H9 (cell line): ENCODE measurements around the gene CCDC150. TPM values are rescaled to one million over a fixed set of nuclear protein-coding genes. Genes with fewer than 3 reads are reported as not detected.

ENCODE experiments used
- DNase-seq: peaks from one replicate; pipeline ENCODE4 v3.0.0-alpha.2; 2017
- H2AFZ ChIP-seq: one replicate; pipeline ENCODE4 v1.6.1; 2013; ENCODE audit warnings: mild to moderate bottlenecking, low read length, control low read depth, moderate library complexity
- H2AK5ac ChIP-seq: 2 replicates; pipeline ENCODE4 v1.6.1; 2013; ENCODE audit warnings: low read length, control low read depth, mixed read lengths; ENCODE audit not compliant: insufficient read length
- H2BK120ac ChIP-seq: one replicate; pipeline ENCODE4 v1.6.1; 2013; ENCODE audit warnings: low read depth, mild to moderate bottlenecking, low read length, control low read depth, inconsistent platforms; ENCODE audit not compliant: poor library complexity, severe bottlenecking
- H2BK12ac ChIP-seq: 2 replicates; pipeline ENCODE4 v1.6.1; 2013; ENCODE audit warnings: low read length, control low read depth, mixed read lengths, low read depth; ENCODE audit not compliant: insufficient read length
- H2BK15ac ChIP-seq: 2 replicates; pipeline ENCODE4 v1.6.1; 2013; ENCODE audit warnings: low read depth, low read length, control low read depth
- H2BK20ac ChIP-seq: one replicate; pipeline ENCODE4 v1.6.1; 2013; ENCODE audit warnings: low read depth, mild to moderate bottlenecking, low read length, control low read depth, inconsistent platforms; ENCODE audit not compliant: poor library complexity, severe bottlenecking
- H2BK5ac ChIP-seq: 2 replicates; pipeline ENCODE4 v1.6.1; 2013; ENCODE audit warnings: low read length, control low read depth, mixed read lengths; ENCODE audit not compliant: insufficient read length
- H3K14ac ChIP-seq: 2 replicates; pipeline ENCODE4 v1.6.1; 2013; ENCODE audit warnings: low read length, control low read depth; ENCODE audit not compliant: insufficient read depth
- H3K18ac ChIP-seq: 2 replicates; pipeline ENCODE4 v1.6.1; 2013; ENCODE audit warnings: low read depth, mild to moderate bottlenecking, mixed read lengths, low read length, control low read depth; ENCODE audit not compliant: insufficient read length
- H3K23ac ChIP-seq: 2 replicates; pipeline ENCODE4 v1.6.1; 2013; ENCODE audit warnings: low read length, control low read depth, mixed read lengths, low read depth; ENCODE audit not compliant: insufficient read length
- H3K23me2 ChIP-seq: 2 replicates; pipeline ENCODE4 v1.6.1; 2013; ENCODE audit warnings: low read depth, mild to moderate bottlenecking, mixed read lengths, low read length, control low read depth; ENCODE audit not compliant: insufficient read length, poor library complexity, severe bottlenecking
- H3K27ac ChIP-seq: 2 replicates; pipeline ENCODE4 v1.5.1; 2013; ENCODE audit warnings: low read length, control low read depth, mixed read lengths, low read depth; ENCODE audit not compliant: insufficient read length
- H3K27me3 ChIP-seq: 2 replicates; pipeline ENCODE4 v1.6.1; 2013; ENCODE audit warnings: low read length, control low read depth, inconsistent platforms; ENCODE audit not compliant: insufficient read depth
- H3K4ac ChIP-seq: 2 replicates; pipeline ENCODE4 v1.6.1; 2013; ENCODE audit warnings: low read depth, mild to moderate bottlenecking, control low read depth, inconsistent platforms, low read length, moderate library complexity
- H3K4me1 ChIP-seq: 2 replicates; pipeline ENCODE4 v1.6.1; 2013; ENCODE audit warnings: low read length, control low read depth, inconsistent platforms; ENCODE audit not compliant: insufficient read depth
- H3K4me2 ChIP-seq: 2 replicates; pipeline ENCODE4 v1.6.1; 2013; ENCODE audit warnings: low read length, control low read depth, mixed read lengths; ENCODE audit not compliant: insufficient read length, insufficient read depth
- H3K56ac ChIP-seq: 2 replicates; pipeline ENCODE4 v1.6.1; 2013; ENCODE audit warnings: low read depth, mild to moderate bottlenecking, mixed read lengths, low read length, control low read depth; ENCODE audit not compliant: insufficient read length
- H3K79me1 ChIP-seq: 2 replicates; pipeline ENCODE4 v1.6.1; 2013; ENCODE audit warnings: low read depth, mild to moderate bottlenecking, moderate library complexity, low read length, control low read depth, inconsistent platforms; ENCODE audit not compliant: insufficient read depth, poor library complexity, severe bottlenecking
- H3K79me2 ChIP-seq: 2 replicates; pipeline ENCODE4 v1.6.1; 2013; ENCODE audit warnings: low read length, control low read depth, inconsistent platforms; ENCODE audit not compliant: insufficient read depth
- H3K9ac ChIP-seq: 2 replicates; pipeline ENCODE4 v1.6.1; 2013; ENCODE audit warnings: low read length, control low read depth, mixed read lengths; ENCODE audit not compliant: insufficient read length; ENCODE audit errors: extremely low read depth
- H3K9me3 ChIP-seq: one replicate; pipeline ENCODE4 v1.6.1; 2013; ENCODE audit warnings: low read depth, low read length, inconsistent platforms; ENCODE audit not compliant: control insufficient read depth
- H3T11ph ChIP-seq: one replicate; pipeline ENCODE4 v1.6.1; 2013; ENCODE audit warnings: mild to moderate bottlenecking, low read length, control low read depth, inconsistent platforms
- H4K20me1 ChIP-seq: one replicate; pipeline ENCODE4 v1.6.1; 2013; ENCODE audit not compliant: control insufficient read depth, insufficient read length, insufficient read depth
- H4K5ac ChIP-seq: 2 replicates; pipeline ENCODE4 v1.6.1; 2013; ENCODE audit warnings: low read depth, mild to moderate bottlenecking, mixed read lengths, low read length, control low read depth; ENCODE audit not compliant: insufficient read length
- H4K8ac ChIP-seq: replicated peaks from 2 replicates; pipeline ENCODE4 v1.6.1; 2013; ENCODE audit warnings: low read length, control low read depth, mixed read lengths, low read depth; ENCODE audit not compliant: insufficient read length
- H4K91ac ChIP-seq: 2 replicates; pipeline ENCODE4 v1.6.1; 2013; ENCODE audit warnings: low read depth, mild to moderate bottlenecking, moderate library complexity, mixed read lengths, low read length, control low read depth; ENCODE audit not compliant: insufficient read length
- H3K27ac Mint-ChIP-seq, 3 experiments: 2 replicates in 2 of 3; 3 replicates in 1 of 3; pipeline ENCODE4 v1.8.0; 2020 to 2021; ENCODE audit warnings: mixed read lengths in 3 of 3, mild to moderate bottlenecking in 1 of 3, moderate library complexity in 1 of 3
- H3K27me3 Mint-ChIP-seq: 2 replicates; pipeline ENCODE4 v1.8.0; 2021; ENCODE audit warnings: low read depth, mild to moderate bottlenecking, moderate library complexity, mixed read lengths
- H3K36me3 Mint-ChIP-seq, 3 experiments: 2 replicates in 2 of 3; 3 replicates in 1 of 3; pipeline ENCODE4 v1.8.0; 2020 to 2021; ENCODE audit warnings: low read depth in 3 of 3, mixed read lengths in 3 of 3; ENCODE audit not compliant: insufficient read depth in 1 of 3
- H3K4me1 Mint-ChIP-seq, 2 experiments: 2 replicates each; pipeline ENCODE4 v1.8.0; 2020; ENCODE audit warnings: mixed read lengths in 2 of 2
- H3K4me3 Mint-ChIP-seq, 2 experiments: 2 replicates in 1 of 2; 3 replicates in 1 of 2; pipeline ENCODE4 v1.8.0; 2020 to 2021; ENCODE audit warnings: mild to moderate bottlenecking in 2 of 2, mixed read lengths in 2 of 2, moderate library complexity in 1 of 2
- H3K9me3 Mint-ChIP-seq, 2 experiments: 2 replicates in 1 of 2; 3 replicates in 1 of 2; pipeline ENCODE4 v1.8.0; 2020; ENCODE audit warnings: mild to moderate bottlenecking in 2 of 2, mixed read lengths in 2 of 2, moderate library complexity in 1 of 2
- WGBS: extraction: QIAGEN DNeasy Blood & Tissue Kit; methylation state at CpG from one replicate; pipeline ENCODE4 v1.1.7; 2013; ENCODE audit warnings: missing lambda C conversion rate, low lambda C conversion rate, mixed read lengths; ENCODE audit not compliant: insufficient read length; ENCODE audit errors: extremely low coverage; 5-methylcytosine and 5-hydroxymethylcytosine counted together
- total RNA-seq: library from RNA; stranded (reverse); gene quantifications from 2 replicates; pipeline ENCODE4 v1.2.1, GENCODE V29; 2021
- TF ChIP-seq, protein P1 (sequence below): fragments of 200-600 bp; sonication (generic); conservative IDR thresholded peaks from 3 replicates; pipeline ENCODE4 v1.8.0; 2021; ENCODE audit warnings: antibody characterized with exemption, mild to moderate bottlenecking

Gene CCDC150
- total RNA-seq, 1 experiment from 2014 or later = 26.2 TPM

DNA sequence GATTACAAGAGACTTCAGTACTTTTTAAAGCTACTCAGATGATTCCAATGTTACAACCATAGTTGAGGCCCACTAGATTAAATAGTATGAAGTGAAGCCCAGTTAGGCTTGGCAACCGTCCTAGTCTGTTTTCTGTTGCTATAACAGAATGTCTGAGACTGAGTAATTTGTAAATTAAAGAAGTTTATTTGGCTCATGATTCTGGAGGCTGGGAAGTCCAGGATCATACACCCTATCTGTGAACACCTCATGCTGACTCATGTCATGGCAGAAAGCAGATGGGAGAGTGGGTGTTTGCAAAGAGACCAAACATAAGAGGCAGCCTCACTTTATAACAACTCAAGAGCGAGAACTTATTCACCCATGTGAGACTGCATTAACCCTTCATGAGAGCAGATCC lies 63.1 kb downstream of the CCDC150 start:
- TF ChIP-seq, protein P1, sequence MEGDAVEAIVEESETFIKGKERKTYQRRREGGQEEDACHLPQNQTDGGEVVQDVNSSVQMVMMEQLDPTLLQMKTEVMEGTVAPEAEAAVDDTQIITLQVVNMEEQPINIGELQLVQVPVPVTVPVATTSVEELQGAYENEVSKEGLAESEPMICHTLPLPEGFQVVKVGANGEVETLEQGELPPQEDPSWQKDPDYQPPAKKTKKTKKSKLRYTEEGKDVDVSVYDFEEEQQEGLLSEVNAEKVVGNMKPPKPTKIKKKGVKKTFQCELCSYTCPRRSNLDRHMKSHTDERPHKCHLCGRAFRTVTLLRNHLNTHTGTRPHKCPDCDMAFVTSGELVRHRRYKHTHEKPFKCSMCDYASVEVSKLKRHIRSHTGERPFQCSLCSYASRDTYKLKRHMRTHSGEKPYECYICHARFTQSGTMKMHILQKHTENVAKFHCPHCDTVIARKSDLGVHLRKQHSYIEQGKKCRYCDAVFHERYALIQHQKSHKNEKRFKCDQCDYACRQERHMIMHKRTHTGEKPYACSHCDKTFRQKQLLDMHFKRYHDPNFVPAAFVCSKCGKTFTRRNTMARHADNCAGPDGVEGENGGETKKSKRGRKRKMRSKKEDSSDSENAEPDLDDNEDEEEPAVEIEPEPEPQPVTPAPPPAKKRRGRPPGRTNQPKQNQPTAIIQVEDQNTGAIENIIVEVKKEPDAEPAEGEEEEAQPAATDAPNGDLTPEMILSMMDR = no peak
- Histone ChIP-seq H3K27ac (no peak overlapping the region), H4K20me1 (no peaks in the 10 kb centered on the region), H3K23me2 (no peaks in the 10 kb centered on the region), H2BK5ac (no peak overlapping the region), H4K91ac (no peak overlapping the region), H2BK15ac (no peak overlapping the region), H3K14ac (no peak overlapping the region), H3K23ac (no peak overlapping the region), H3K79me1 (no peaks in the 10 kb centered on the region), H2BK20ac (no peak overlapping the region), H3K4me1 (no peaks in the 10 kb centered on the region), H3K4ac (no peak overlapping the region), H3K18ac (no peak overlapping the region), H2BK12ac (no peak overlapping the region), H3K56ac (no peak overlapping the region), H3K4me2 (no peak overlapping the region), H3K9me3 (no peaks in the 10 kb centered on the region), H3K27me3 (no peaks in the 10 kb centered on the region), H2AK5ac (no peak overlapping the region), H3K79me2 (no peaks in the 10 kb centered on the region), H2BK120ac (no peak overlapping the region), H2AFZ (no peak overlapping the region), H3K9ac (no peak overlapping the region), H4K5ac (no peak overlapping the region), H4K8ac (no peak overlapping the region), H3T11ph (no peak overlapping the region)
- Mint-ChIP-seq H3K4me3 (no peak overlapping the region), H3K36me3 (peaks cover 17 to 30% (median 24%) of the 10 kb centered on the region in 3 experiments), H3K27me3 (no peaks in the 10 kb centered on the region), H3K4me1 (no peaks in the 10 kb centered on the region), H3K27ac (0 out of 7 replicates have a peak overlapping the region, but pooled peaks of 1 of the 3 experiments have one; percentile 48), H3K9me3 (no peaks in the 10 kb centered on the region; a peak in 1 of 5 replicates)
- WGBS = no CpG with 5 or more reads among the region's 2 CpGs
- no peak for DNase-seq
